ENCODE results near the gene SLC13A3. TPM values are rescaled to one million over a fixed set of nuclear protein-coding genes. Genes with fewer than 3 reads are reported as not detected.

The SLC13A3 gene
- total RNA-seq, 1 donor from 2014 or later: 0.12 TPM

DNA sequence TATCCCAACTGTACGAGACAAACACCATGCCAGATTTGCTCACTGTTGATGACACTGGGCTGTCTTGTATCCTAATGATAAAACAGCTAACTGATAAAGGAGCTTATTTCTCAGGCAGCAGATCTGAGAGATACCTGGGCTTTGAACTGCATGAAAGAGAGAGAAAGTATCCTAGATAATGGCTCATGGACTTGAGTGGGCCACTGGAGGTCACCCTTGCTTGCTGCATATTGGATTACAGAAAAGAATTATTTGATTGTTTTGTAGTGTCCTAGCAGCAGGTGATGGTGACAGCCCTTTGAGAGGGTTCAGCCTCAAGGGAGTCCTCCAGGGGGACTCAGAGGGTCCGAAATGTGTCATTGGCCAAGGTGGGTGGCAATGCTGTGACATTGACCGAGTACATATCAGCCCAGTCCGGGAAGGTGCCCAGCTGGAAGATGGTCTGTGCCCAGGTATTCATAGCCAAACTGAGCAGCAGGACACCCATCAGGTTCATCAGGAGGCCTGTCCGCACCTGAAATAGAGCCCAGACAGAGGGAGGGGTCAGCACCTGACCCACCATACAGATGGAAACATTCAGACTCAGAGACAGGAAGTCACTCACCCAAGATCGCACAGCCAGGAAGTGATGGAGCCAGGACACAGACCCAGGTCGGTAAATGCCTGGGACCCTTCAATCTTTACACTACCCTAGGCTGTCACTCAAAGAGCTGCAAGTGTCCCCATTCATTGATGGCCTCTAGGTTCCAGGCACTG is 91.4 kb downstream of the SLC13A3 start:
- intact Hi-C loops (cut with micrococcal nuclease): no loop called here

GRCh38 chr20:46559001-46559400 is 92.3 kb downstream of the SLC13A3 start:
- intact Hi-C loops (cut with micrococcal nuclease): no loop called here

DNA sequence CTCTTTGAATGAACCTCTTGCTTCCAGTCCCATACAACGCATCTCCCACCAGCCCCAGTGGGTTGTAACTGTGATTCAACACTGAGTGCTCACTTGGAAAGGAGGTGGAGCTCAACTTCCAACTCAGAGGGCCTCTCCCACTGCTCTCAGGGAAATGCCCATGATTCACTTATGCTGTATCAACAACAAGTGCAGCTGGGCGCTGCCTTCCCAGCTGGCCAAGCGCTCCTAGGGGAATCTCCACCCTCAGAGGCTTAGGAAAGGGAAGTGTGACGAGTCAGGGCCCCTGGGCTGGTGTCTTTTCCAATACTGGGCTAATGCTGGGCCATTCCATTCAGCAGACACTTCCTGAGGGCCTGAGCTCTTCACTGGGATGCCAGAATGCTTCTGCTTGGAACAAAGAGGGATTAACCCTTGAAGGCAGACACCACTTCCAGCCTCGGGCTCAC is 92.7 kb downstream of the SLC13A3 start:
- intact Hi-C loops (cut with micrococcal nuclease): no loop called here

DNA sequence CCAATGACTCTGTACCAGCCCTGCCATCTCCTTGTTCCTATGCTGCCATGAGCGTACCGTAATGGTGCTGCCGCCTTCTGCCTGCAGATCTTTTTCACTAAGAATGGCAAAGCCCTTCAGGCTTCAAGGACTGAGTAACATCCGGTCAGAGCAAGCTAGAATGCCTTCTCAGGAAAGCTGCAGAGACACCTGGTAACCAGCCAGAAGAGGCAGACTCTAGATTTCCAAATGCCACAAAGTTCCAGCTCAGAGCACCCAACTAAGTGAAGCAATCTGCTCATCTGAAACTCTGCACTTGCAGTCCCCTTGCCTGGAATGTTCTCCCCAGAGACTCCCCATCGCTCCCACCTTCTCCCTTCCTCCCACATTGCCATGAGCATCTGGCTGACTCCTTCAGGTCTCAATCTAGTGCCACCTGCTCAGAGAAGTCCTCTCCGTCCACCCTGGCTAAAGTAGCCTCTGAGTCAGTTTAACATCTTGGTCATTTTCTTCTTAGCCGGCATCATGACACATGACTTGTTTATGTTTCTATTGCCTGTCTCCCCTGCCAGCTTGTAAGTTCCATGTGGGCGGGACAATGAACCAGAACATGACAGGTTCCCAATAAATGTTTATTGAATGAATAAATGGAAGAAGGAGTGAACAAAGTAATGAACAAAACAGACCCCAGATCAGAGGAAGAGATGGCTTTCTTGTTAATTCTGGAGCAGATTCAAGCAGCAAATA is 93.9 kb downstream of the SLC13A3 start:
- intact Hi-C loops (cut with micrococcal nuclease): loop anchor here (2.0 kb wide), 1 partner anchor 21 kb away; no protein-coding TSS in a partner anchor

- intact Hi-C loops (cut with micrococcal nuclease): no loop called here
Observed at GRCh38 chr20:46555370-46555956, 95.8 kb downstream of the SLC13A3 start.

GRCh38 chr20:46554828-46555227 is 96.4 kb downstream of the SLC13A3 start:
- intact Hi-C loops (cut with micrococcal nuclease): loop anchor here (5.0 kb wide), 2 partner anchors 437 to 932 kb away; no protein-coding TSS in a partner anchor

DNA sequence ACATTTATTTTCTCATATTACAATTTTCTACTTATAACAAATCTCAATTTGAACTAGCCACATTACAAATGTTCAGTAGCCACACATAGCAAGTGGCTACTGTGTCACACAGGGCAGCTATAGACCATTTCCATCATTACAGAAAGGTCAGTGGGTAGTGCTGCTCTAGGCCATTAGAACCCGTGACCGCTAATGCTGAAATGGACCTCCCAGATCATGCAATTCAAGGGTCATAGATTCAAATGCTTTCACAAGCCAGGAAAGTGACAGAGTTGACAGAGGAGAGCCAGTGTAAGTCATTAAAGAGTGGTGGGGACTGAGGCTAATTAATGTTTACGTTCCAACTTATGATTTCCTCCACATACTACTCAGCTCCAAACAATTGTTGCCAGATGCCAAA is 97.3 kb downstream of the SLC13A3 start:
- intact Hi-C loops (cut with micrococcal nuclease): loop anchor here (1.0 to 5.0 kb wide), 6 partner anchors 8 to 933 kb away; partner anchors contain the start of gene TP53RK

DNA sequence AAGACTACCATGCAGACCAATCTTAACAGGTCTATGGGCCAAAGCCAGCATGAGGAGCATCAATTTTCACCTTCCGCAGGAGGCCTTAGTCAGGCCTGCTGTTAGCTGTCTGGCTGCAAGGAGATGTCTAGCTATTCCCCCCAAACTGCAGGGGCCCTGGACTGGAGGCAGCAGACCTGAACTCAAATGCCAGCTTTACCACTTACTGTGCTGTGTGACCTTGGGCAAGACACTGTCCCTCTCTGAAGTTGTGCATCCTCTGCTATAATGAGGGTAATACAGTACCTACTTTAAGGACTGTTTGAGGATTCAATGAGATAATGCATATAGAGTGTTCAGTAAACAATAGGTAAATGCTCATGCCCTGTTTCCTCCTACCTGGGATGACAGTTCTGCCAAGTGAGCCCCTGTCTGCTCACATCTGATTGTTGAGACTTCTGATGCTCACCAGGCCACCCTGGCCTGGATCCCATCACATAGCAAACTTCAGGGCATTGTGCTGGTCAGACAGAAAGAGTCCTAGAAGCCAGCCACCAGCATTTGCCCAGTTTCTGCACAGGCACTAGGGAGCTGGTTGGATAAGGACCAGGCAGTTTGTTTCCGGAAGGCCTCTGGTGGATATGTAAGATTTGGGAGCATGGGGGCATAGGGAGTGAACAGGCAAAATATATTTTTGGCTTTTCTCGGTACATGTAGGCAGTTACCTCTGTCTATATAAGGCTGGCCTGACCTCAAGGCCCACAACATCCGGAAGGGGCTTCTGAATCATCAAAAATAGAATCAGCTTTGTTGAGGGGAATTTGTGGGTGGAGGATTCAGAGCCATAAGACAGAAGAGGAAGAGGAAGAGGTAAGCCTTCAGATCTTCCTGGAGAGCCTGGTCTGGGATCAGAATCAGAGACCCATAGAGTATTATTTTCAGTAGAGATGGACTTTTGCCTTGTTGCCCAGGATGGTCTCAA is 98.5 kb downstream of the SLC13A3 start:
- intact Hi-C loops (cut with micrococcal nuclease): loop anchor here (1.0 to 5.0 kb wide), 7 partner anchors 7 to 935 kb away; partner anchors contain the start of gene TP53RK

DNA sequence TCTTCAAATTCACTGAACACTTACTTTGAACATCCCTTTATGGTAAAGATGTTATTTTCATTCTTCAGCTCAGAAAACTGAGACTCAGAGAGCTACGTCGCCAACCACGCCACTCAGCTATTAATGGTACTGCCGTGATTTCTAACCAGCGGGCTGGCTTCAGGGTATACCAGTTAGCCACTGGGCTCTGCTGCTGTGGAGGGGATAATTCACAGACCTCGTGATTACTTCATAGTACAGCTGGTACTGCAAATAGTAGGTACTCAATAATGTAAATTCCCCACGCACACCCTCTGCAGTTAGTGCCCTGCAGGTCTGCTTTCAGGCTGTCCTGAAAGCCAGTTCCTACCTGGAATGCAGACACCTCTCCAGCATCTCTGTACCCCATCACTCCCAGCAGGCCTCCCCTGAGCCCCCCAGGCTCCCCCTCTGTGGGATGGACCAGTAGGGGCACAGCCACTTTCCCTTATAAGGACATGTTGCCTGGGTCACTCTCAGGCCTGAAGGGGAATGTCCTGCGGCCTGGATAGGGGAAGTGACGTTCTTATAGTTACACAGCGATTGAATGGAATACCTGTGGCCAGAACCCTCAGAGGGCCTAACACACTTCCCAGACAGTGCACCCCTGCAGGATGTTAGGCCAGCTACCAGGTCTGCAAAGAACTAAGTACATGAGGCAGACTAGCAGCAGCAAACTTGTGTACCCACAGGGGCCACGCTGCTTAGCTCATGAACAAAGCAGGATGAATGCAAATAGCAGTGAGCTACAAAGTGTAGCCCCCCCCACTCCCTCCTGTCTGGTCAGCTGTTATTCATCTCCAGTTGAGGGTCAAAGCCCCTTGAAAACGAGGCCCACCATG is 99.5 kb downstream of the SLC13A3 start:
- intact Hi-C loops (cut with micrococcal nuclease): loop anchor here (1.0 to 5.0 kb wide), 5 partner anchors 11 to 936 kb away; partner anchors contain the start of gene TP53RK

DNA sequence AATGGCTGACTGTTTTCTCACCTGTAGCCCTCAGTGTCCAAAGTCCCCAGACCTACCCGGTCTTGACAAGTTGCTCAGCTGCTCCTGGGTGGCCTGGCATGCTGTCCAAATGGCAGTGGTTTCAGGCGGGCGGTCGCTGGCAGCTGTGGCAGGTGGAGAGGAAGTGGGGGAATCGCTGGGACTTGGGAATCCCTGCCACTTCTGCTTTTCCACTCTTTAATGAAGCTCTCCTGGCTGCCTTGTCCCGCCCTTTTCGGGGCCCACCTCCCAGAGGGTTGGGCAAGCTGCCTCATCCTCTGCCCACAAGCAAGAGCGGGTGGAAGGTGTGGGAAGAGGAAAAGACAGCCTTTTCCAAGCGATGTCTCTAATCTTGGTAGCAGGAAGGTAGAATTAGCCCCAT is 100.8 kb downstream of the SLC13A3 start, which contains the start of gene OCSTAMP:
Gene OCSTAMP, minus strand, starts transcription at position 194 of the 400 bp plus-strand sequence. Its CDS starts 94 bp downstream, at position 100.
- intact Hi-C loops (cut with micrococcal nuclease): loop anchor here (5.0 kb wide), 2 partner anchors 442 to 937 kb away; no protein-coding TSS in a partner anchor

DNA sequence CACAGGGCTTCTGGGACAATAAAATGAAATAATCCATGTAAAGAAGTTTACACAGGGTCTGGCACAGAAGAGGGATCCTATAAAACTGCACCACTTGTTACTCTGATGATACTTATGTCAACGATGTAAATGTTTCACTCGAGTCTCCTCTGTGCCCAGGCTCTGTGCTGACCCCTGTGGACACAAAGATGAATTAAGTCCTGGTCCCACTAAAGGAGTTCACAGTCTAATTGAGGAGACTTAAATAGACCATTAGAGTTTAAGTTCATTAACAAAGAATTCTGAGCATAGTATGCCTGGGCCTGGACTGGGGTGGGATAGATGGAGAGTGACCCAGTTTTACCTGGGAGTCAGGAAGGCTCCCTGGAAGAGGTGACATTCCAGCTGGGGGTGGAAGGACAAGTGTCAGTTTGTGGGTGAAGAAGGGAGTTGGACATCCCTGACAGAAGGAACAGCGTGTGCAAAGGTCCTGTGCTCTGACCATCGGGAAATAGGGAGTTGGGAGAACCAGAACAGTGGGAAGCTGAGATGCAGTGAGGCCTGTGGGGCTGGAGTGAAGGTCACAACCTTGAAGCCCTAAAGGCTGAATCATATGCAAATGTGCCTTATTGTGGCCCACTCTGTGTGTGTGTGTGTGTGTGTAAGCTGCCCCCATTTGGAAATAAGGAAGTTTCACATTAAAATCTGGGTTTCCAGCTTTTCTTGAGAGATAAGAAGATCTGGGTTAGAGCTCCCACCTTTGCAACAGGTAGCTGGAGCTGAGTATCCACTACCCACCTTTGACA is 101.9 kb downstream of the SLC13A3 start:
- intact Hi-C loops (cut with micrococcal nuclease): no loop called here

DNA sequence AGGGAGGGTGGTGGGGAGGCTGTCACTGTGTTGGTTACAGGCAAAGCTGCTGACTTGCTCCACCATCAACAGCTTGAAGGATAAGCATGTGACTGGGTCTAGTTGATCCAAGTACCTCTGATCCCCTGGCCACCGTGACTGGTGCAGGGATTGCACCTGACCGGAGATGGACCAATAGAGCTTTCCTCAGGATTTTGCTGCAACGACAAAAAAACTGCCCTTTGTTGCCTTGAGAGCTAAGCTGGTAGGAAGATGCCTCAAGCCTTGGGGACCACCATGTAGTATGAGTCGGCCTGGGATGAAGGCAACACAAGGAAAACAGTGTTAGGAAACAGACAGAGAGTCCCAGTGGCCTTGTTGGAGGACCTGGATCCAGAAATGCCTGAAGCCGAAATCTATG is 102.6 kb downstream of the SLC13A3 start:
- intact Hi-C loops (cut with micrococcal nuclease): no loop called here

- intact Hi-C loops (cut with micrococcal nuclease): no loop called here
Observed at GRCh38 chr20:46547995-46548394, 103.3 kb downstream of the SLC13A3 start.

DNA sequence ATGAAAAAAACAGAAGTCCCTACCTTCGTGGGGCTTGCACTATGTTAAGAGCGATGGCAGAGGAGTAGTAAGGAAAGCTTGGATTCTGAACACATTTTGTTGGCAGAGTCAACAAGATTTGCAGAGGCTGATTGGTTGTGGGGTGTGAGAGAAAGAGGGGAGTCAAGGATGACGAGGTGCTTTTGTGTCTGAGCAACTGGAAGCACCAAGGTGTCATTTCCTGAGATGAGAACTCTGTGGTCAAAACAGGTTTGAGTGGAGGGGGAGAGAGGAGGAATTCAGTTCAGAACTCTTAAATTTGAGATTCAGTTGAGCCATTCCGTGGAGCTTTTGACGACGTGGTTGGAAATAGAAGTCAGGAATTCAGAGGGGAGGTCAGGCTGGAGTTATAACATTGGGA is 104.3 kb downstream of the SLC13A3 start:
- intact Hi-C loops (cut with micrococcal nuclease): no loop called here

GRCh38 chr20:46546298-46546697 is 105.0 kb downstream of the SLC13A3 start:
- intact Hi-C loops (cut with micrococcal nuclease): no loop called here

GRCh38 chr20:46545827-46546138 is 105.5 kb downstream of the SLC13A3 start:
- intact Hi-C loops (cut with micrococcal nuclease): loop anchor here (1.0 to 2.0 kb wide), 5 partner anchors 8 to 143 kb away; partner anchors contain the start of genes ELMO2 and TP53RK

- intact Hi-C loops (cut with micrococcal nuclease): loop anchor here (1.0 to 2.0 kb wide), 5 partner anchors 8 to 144 kb away; partner anchors contain the start of genes ELMO2 and TP53RK
Observed at GRCh38 chr20:46545077-46545826, 106.0 kb downstream of the SLC13A3 start.

DNA sequence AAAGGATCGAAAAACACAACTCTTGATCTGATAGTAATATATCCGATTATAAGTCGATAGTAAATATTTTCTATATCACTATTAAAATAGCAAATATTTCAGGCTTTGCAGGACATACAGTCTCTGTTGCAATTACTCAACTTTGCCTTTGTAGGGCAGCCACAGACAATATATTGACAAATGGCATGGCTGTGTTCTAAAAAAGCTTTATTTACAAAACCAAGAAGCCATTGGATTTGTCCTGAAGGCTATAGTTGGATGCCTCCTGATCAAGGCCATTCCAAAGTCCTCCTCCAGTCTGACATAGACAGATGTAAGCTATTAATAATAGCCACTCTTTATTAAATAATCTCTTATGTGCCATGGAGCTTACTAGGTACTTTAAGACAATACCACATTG is 106.7 kb downstream of the SLC13A3 start:
- intact Hi-C loops (cut with micrococcal nuclease): loop anchor here (1.0 to 2.0 kb wide), 2 partner anchors 137 to 144 kb away; partner anchors contain the start of gene TP53RK

Measured in T-helper 1 cell treated with Interleukin-12 subunit alpha and Interleukin-12 subunit beta and Interleukin-4 antibody, amounts not matched to agents 30 ng/mL and 1 ng/mL, for 36 hours (primary cell).